HEK293 (cell line): ENCODE results near the gene FNDC10.

Experiments
- CTCF ChIA-PET: fragments of 350-600 bp; formaldehyde crosslinking; extraction: SDS; loops from one replicate; lab custom pipeline; 2021; ENCODE audit warnings: antibody characterized with exemption; lab: Yijun Ruan, JAX
- POLR2A ChIA-PET: fragments of 300-600 bp; formaldehyde crosslinking; extraction: SDS; loops from one replicate; lab custom pipeline; 2020; ENCODE audit warnings: antibody characterized with exemption, inconsistent platforms; lab: Yijun Ruan, JAX
- H3K27ac ChIP-seq: fragments of 200-500 bp; sonication (Bioruptor generic); 2 replicates; pipeline ENCODE4 v1.5.1; 2014; ENCODE audit warnings: low read depth, low read length, control low read depth, inconsistent platforms; ENCODE audit errors: extremely low read depth
- H3K36me3 ChIP-seq, 2 experiments: fragments of 200-500 bp in 1 of 2; sonication (Bioruptor generic) in 1 of 2; 1 replicate in 1 of 2; 2 replicates in 1 of 2; pipeline ENCODE4 v1.5.1; 2014 to 2017; ENCODE audit warnings: inconsistent platforms in 2 of 2, low read length in 2 of 2; ENCODE audit not compliant: control insufficient read depth in 2 of 2, insufficient read depth in 1 of 2
- H3K4me1 ChIP-seq: fragments of 200-500 bp; sonication (Bioruptor generic); 2 replicates; pipeline ENCODE4 v1.5.1; 2014; ENCODE audit warnings: mild to moderate bottlenecking, low read length, inconsistent platforms; ENCODE audit not compliant: control insufficient read depth, insufficient read depth
- H3K4me3 ChIP-seq: 2 replicates; pipeline ENCODE4 v1.5.1; 2011; ENCODE audit warnings: low read depth, mild to moderate bottlenecking, control low read depth, low read length, moderate library complexity
- H3K9me3 ChIP-seq: fragments of 200-500 bp; sonication (Bioruptor generic); 2 replicates; pipeline ENCODE4 v1.5.1; 2014; ENCODE audit warnings: low read depth, low read length, inconsistent platforms; ENCODE audit not compliant: control insufficient read depth, insufficient read depth
- GLIS1 ChIP-seq: fragments of 450-650 bp; formaldehyde crosslinking; IDR thresholded peaks from 2 replicates; pipeline ENCODE4 v1.5.1; 2016; ENCODE audit warnings: missing biosample characterization, missing genetic modification characterization
- KLF16 ChIP-seq: fragments of 450-650 bp; formaldehyde crosslinking; IDR thresholded peaks from 2 replicates; pipeline ENCODE4 v1.5.1; 2017; ENCODE audit warnings: missing biosample characterization, missing genetic modification characterization
- SCRT2 ChIP-seq: fragments of 450-650 bp; formaldehyde crosslinking; IDR thresholded peaks from 2 replicates; pipeline ENCODE4 v1.5.1; 2016; ENCODE audit warnings: missing biosample characterization, missing genetic modification characterization
- ZBTB48 ChIP-seq: fragments of 450-650 bp; formaldehyde crosslinking; IDR thresholded peaks from 2 replicates; pipeline ENCODE4 v1.5.1; 2016; ENCODE audit warnings: missing biosample characterization, missing genetic modification characterization
- ZIC2 ChIP-seq: fragments of 450-650 bp; formaldehyde crosslinking; IDR thresholded peaks from 2 replicates; pipeline ENCODE4 v1.5.1; 2016; ENCODE audit warnings: missing biosample characterization, missing genetic modification characterization
- ZNF121 ChIP-seq: fragments of 450-650 bp; formaldehyde crosslinking; IDR thresholded peaks from 2 replicates; pipeline ENCODE4 v1.5.1; 2016; ENCODE audit warnings: missing biosample characterization, missing genetic modification characterization
- ZNF133 ChIP-seq: fragments of 450-650 bp; formaldehyde crosslinking; IDR thresholded peaks from 2 replicates; pipeline ENCODE4 v1.5.1; 2016; ENCODE audit warnings: missing biosample characterization, missing genetic modification characterization
- ZNF335 ChIP-seq: fragments of 450-650 bp; formaldehyde crosslinking; conservative IDR thresholded peaks from 2 replicates; pipeline ENCODE4 v1.5.1; 2016; ENCODE audit warnings: missing biosample characterization, missing genetic modification characterization
- ZNF426 ChIP-seq: fragments of 450-650 bp; formaldehyde crosslinking; IDR thresholded peaks from 2 replicates; pipeline ENCODE4 v1.5.1; 2017; ENCODE audit warnings: missing biosample characterization, missing genetic modification characterization, mild to moderate bottlenecking, inconsistent platforms, moderate library complexity
- ZNF501 ChIP-seq: fragments of 450-650 bp; formaldehyde crosslinking; IDR thresholded peaks from 2 replicates; pipeline ENCODE4 v1.5.1; 2016; ENCODE audit warnings: missing biosample characterization, missing genetic modification characterization
- ZNF658 ChIP-seq: fragments of 450-650 bp; formaldehyde crosslinking; IDR thresholded peaks from 2 replicates; pipeline ENCODE4; 2016; ENCODE audit warnings: missing biosample characterization, missing genetic modification characterization
- TF ChIP-seq, protein P1 (sequence below): fragments of 450-650 bp; formaldehyde crosslinking; IDR thresholded peaks from 2 replicates; pipeline ENCODE4 v1.5.1; 2016; ENCODE audit warnings: missing biosample characterization, missing genetic modification characterization
- TF ChIP-seq, protein P2 (sequence below): fragments of 450-650 bp; formaldehyde crosslinking; IDR thresholded peaks from 2 replicates; pipeline ENCODE4 v1.5.1; 2016; ENCODE audit warnings: missing biosample characterization, missing genetic modification characterization, low read depth

FNDC10 gene

DNA sequence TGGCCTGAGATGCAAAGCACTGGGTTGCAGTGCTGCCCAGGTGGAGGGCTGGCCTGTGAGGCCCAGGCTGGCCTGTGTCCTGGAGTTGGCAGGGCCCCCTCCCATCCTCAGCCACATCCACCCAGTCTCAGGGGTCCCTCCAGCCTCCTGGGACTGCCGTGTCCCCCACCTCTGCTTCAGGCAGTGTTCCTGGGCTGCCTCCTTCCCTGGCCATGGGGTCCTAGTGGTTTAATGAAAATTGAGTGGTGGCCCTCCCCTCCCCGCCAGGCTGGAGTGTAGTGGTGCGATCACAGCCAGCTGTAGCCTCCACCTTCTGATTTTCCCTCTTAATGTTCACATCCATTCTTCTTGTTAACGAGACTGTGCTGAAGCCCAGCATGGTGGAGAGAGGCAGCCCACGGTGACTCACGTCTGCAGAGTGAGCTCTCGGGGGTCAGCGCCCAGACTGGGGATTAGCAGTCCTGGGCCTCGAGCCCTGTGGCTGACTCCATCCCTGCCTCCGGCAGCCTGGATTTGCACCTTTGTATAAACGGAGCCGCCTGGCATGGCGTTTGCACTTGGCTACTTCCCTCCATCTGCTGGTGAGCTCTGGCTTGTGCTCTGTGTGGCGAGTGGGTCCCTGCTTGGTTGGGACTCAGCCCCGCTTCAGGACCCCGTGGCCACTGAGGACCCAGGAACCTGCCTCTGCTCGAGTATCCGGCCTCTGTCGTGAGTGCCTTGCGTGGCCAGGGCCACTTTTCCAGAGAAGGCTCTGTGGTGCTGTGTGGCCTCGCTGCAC, 22.3 kb upstream of the FNDC10 start:
- Histone ChIP-seq H3K4me3 (no peak overlapping the region), H3K27ac (no peak overlapping the region), H3K36me3 (peaks cover 0 to 45% of the 10 kb centered on the region in 2 experiments; a peak in 1 of 3 replicates), H3K9me3 (no peaks in the 10 kb centered on the region), H3K4me1 (no peaks in the 10 kb centered on the region)
- ChIA-PET POLR2A (interaction anchor here (0.6 kb wide), 1 partner anchor 9 kb away, joined by 4 read pairs; no protein-coding TSS in a partner anchor), CTCF (no interaction called here)
- no peak for TF ChIP-seq ZNF426 (tag by site-specific recombination)
- TF ChIP-seq ZNF658 (tag by site-specific recombination), result no peak
- TF ChIP-seq, protein P1, sequence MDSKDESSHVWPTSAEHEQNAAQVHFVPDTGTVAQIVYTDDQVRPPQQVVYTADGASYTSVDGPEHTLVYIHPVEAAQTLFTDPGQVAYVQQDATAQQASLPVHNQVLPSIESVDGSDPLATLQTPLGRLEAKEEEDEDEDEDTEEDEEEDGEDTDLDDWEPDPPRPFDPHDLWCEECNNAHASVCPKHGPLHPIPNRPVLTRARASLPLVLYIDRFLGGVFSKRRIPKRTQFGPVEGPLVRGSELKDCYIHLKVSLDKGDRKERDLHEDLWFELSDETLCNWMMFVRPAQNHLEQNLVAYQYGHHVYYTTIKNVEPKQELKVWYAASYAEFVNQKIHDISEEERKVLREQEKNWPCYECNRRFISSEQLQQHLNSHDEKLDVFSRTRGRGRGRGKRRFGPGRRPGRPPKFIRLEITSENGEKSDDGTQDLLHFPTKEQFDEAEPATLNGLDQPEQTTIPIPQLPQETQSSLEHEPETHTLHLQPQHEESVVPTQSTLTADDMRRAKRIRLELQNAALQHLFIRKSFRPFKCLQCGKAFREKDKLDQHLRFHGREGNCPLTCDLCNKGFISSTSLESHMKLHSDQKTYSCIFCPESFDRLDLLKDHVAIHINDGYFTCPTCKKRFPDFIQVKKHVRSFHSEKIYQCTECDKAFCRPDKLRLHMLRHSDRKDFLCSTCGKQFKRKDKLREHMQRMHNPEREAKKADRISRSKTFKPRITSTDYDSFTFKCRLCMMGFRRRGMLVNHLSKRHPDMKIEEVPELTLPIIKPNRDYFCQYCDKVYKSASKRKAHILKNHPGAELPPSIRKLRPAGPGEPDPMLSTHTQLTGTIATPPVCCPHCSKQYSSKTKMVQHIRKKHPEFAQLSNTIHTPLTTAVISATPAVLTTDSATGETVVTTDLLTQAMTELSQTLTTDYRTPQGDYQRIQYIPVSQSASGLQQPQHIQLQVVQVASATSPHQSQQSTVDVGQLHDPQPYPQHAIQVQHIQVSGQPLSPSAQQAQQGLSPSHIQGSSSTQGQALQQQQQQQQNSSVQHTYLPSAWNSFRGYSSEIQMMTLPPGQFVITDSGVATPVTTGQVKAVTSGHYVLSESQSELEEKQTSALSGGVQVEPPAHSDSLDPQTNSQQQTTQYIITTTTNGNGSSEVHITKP, result 0 out of 2 replicates have a peak, but pooled peaks have one; percentile 19
- no peak for TF ChIP-seq ZBTB48 (tag by site-specific recombination)
- no peak for TF ChIP-seq ZNF121 (tag by site-specific recombination)
- TF ChIP-seq, protein P2, sequence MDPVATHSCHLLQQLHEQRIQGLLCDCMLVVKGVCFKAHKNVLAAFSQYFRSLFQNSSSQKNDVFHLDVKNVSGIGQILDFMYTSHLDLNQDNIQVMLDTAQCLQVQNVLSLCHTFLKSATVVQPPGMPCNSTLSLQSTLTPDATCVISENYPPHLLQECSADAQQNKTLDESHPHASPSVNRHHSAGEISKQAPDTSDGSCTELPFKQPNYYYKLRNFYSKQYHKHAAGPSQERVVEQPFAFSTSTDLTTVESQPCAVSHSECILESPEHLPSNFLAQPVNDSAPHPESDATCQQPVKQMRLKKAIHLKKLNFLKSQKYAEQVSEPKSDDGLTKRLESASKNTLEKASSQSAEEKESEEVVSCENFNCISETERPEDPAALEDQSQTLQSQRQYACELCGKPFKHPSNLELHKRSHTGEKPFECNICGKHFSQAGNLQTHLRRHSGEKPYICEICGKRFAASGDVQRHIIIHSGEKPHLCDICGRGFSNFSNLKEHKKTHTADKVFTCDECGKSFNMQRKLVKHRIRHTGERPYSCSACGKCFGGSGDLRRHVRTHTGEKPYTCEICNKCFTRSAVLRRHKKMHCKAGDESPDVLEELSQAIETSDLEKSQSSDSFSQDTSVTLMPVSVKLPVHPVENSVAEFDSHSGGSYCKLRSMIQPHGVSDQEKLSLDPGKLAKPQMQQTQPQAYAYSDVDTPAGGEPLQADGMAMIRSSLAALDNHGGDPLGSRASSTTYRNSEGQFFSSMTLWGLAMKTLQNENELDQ, result no peak
- TF ChIP-seq ZIC2, result peak; percentile 37; the same call in 1 of the 2 replicates
- no peak for TF ChIP-seq ZNF133 (tag by site-specific recombination)
- no peak for TF ChIP-seq KLF16 (tag by site-specific recombination)
- TF ChIP-seq ZNF501, result no peak
- peak; percentile 98 for TF ChIP-seq ZNF335 (tag by site-specific recombination)

DNA sequence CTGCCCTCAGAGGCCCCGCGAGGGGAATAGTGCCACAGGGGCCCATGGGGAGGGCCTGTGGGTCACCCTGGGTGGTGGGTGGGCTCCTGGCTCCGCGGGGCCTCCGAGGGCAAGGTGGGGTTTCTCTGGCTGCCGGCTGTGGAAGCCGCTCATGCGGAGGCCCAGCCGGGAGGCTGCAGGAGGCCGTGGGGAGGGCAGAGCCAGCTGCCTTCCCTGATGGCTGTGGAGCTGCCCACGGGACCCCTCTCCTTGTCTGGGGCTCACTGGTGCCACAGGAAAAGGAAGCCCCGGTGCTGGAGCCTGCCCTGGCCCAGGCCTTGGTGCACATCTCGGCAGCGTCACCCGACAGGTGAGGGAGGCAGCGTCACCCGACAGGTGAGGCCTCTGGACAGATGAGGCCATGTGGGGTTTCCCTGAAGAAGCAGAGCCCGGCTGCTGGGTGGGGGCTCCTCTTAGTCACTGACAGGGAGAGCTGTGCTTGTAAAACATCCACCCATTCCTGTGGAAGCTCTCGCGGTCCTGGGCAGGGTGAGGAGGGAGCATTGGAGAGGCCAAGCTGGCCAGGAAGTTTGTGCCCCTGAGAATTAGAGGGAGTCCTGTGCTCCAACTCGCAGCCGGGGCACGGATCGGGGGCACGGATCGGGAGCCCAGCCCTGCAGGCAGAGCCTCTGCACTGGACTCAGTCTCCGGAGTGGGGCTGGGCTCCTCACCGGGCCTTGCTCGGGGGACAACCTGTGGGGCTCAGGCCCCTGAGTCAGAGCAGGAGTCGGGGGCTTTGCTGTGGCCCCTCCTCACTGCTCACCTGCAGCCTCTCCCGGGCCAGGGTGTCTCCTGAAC, 21.5 kb upstream of the FNDC10 start:
- H3K4me3 ChIP-seq, result no peak overlapping the region
- H3K27ac ChIP-seq, result 0 out of 2 replicates have a peak overlapping the region, but pooled peaks have one; percentile 16
- H3K9me3 ChIP-seq, result no peaks in the 10 kb centered on the region
- ChIA-PET CTCF (interaction anchor here (0.6 kb wide), 1 partner anchor 48 kb away, joined by 4 read pairs; no protein-coding TSS in a partner anchor), POLR2A (no interaction called here)
- peaks cover 0 to 46% of the 10 kb centered on the region in 2 experiments; a peak in 1 of 3 replicates for H3K36me3 ChIP-seq
- H3K4me1 ChIP-seq, result no peaks in the 10 kb centered on the region
- TF ChIP-seq GLIS1 (tag by site-specific recombination), result no peak
- TF ChIP-seq SCRT2, result 0 out of 2 replicates have a peak, but pooled peaks have one; percentile 32
